HG03565 (cell line): ENCODE measurements around the gene ZNF710.

Experiments
- ATAC-seq: cut with Tn5 transposase; IDR thresholded peaks from one replicate; pipeline ENCODE4 v1.9.1; 2021; ENCODE audit warnings: mild to moderate bottlenecking, moderate library complexity; ENCODE audit not compliant: unreplicated experiment

Gene ZNF710

DNA sequence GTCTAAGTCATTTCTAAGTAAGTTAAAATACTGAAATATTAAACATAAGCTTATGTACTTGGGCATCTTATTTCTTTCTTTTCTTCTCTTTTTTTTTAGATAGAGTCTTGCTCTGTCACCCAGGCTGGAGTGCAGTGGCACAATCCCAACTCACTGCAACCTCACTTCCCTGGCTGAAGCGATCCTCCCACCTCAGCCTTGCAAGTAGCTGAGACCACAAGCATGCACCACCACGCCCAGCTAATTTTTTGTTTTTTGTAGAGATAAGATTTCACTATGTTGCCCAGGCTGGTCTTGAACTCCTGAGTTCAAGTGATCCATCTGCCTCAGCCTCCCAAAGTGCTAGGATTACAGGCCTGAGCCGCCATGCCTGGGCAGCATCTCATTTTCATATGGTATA is 16.0 kb upstream of the ZNF710 start:
- ATAC-seq = no peak

DNA sequence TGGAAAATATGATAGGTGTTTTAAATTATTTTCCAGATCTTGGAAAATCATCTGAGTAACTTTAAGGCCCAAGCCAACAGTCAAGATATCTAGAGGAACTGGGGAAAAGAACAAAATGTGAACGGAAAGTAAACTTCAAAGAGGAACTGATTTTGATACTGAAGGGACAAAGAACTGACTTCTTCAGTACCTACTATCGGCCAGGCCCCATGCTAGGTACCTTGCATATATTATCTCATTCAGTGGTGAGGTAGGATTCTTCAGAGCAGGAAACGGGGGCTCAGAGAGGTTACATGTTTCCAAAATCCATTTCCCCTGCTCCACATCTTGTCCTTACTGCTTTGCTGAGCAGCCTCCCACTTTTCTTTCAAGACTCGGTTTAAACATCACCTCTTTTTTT is 9.8 kb upstream of the ZNF710 start:
- ATAC-seq = no peak

DNA sequence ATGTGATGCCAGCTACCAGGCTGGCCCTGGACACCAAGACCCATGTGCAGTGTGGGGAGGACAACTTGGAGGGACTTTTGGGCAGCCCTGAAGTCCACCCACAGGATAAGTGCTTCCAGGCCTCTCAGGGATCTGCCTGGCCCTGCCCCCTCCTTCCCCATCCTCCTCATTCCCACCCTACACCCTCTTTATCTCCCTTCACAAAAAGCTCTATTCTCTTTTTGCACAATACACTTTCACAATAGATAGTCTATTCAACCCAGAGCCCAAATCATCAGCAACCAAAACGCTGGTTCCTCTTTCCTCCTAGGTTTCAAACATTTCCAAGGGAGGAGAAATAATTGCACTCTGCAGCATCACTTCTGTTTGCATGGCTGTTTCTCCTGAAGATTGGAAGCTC is 7.8 kb upstream of the ZNF710 start:
- ATAC-seq = no peak

DNA sequence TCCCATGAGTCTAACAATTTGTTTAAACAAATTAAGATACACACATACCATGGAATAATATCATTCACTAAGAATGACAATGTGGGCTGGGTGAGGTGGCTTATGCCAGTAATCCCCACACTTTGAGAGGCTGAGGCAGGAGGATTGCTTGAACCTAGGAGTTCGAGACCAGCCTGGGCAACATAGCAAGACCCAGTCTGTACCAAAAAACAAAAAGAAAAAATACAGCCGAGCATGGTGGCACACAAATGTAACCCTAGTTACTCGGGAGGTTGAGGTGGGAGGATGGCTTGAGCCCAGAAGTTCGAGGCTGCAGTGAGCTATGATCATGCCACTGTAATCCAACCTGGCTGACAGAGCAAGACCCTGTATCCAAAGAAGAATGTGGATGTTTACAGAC is 4.0 kb upstream of the ZNF710 start:
- no peak for ATAC-seq

DNA sequence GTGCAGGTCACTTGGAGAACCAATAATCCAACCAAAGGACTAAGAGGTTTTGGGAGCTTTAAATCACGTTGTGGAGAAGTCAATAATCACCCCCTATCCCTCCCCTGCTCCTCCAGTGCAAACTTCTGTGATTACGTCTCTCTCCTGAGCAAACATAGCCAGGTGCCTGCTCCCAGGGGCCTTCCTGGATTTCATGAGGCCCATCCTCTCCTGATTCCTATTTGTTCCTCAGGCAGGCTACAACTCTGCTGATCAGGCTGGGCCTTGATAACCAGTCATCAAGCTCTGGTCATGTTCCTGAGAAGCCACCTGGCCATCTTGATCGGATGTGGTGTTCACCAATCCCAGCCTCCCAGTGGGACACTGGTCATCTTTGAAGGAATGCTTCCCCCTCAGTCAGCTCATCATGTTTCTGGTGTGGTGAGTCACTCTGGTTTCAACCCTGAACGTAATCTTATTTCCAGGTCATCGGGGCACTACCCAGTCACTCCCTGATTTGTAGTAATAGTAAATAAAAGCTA is 2.9 kb upstream of the ZNF710 start:
- ATAC-seq = no peak

DNA sequence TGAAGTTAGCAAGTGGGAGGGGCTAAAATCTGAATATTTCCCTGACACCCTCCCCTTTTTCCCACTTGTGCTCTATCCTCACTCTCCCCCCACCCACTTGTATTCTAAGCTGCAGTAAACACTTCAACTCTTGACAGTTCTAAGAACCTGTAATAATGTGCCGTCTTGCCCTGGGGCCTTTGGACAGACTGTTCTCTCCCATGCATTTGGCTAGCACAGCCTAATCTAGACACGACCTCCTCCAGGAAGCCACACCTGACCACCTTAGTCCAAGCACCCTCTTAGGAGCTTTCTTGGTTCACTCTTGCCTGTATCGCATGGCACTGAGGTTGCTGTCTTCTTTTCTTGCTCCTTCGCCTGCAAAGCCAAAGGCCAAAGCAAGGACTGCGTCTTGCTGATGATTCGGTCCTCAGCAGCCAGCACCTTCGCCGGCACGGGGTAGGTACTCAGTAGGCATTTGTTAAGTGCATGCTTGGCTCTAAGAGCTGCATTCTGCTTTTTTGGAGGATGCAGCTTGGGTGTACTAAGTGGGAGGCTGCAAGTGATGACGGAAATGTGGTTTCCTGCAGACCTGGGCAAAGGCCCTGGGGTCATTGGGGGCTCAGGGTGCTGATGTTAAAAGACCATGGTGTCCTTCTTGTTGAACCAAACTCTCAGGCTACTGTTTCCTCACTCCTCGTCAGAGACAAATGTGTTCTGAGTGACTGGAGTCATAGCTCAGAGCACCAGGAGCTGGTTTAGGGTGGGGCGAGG is 2.0 kb upstream of the ZNF710 start:
- ATAC-seq = no peak

DNA sequence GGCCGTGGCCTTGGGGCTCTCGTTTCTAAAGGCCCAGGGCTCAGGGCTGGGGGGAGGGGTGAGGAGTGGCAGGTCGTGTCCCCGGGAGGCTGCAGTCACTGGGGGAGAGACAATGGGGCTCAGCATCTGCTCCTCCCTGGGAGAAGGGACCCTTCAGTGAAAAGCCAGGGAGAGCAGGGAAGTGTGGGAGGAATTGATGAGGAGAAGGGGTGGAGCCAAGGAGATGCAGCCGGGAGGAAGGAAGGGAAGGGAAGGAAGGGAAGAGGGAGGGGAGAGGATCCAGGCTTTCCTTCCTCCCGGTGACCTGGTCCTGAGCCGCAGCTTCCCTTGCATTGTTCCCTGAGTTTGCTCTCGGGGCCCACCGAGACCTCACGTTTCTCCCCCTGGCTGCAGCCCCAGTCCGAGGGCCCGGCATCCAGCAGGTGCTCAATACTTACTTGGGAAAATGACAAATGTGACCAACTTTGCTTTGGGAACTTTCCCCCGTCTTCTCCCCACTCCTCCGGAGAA is 1.4 kb upstream of the ZNF710 start:
- ATAC-seq = no peak

DNA sequence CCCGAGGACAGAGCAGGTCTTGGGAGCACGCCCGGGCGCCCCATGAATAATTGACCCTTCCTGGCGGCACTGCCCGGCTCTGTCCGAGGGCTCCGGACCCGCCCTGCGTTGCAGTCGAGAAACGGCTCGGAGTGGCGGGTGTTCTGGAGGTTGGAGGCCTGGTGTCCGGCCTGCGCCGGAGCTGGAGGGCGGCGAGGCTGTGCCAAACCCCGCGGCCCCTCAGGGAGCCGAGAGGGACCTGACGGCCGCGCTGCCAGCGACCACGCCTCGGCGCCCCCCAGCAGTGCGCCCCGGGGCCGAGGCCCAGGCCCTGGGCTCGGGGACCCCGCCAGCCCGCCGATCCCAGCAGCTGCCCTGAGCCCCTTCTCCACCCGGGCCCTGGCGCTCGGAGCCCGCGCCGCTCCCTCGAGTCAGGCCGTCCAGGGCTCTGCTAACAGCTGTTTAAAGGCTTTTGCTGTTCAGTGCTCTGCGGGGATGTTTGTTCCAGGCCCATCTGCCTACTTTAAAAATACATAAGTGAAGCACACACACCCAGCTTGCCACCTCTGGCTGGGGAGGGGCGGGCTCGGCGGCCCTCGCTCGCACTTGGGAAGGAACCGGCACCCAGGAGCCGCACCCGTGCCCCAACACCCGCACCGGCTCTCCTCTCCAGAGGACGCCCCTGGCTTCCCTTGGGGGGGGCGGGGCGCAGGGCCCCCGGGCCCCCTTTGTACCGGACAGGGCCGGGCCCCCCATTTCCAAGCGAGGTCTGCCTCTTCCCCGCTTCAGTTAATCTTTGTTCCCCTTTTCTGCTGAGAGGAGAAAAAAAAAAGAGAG is 730 bp upstream of the ZNF710 start:
- ATAC-seq = no peak

DNA sequence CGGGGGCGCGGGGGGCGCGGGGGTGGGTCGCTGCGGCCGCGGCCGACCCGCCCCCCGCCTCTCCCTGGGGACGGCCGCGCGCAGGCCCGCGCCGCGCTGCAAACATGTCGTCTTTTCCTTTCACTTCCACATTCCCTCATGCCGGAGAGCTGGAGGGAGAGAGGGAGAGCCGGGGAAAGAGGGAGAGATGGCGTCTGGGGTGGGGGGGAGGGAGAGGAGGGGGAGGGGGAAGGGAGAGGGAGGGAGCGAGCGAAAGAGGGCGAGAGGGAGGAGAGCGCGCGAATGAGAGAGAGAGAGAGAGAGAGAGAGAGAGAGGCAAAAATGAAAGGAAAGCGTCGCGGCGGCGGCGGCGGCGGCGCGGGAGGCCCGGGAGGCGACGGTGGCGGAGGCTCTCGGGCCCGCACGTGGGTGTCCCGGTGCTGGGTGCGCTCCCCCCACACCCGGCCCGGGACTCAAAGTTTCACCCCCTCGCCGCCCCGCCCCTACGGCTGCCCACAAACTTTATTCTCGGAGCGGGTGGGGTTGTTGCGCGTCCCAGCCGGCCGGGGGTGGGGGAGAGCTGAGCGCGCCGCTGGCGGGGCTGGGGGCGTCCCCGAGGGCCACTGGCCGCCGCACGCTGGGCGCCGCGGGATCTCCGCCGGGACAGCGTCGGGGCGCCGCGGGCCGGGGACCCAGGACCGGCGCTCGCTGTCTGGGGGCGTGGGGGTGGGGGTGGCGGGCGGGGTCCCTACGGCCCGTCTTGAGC is 731 bp downstream of the ZNF710 start:
- no peak for ATAC-seq

DNA sequence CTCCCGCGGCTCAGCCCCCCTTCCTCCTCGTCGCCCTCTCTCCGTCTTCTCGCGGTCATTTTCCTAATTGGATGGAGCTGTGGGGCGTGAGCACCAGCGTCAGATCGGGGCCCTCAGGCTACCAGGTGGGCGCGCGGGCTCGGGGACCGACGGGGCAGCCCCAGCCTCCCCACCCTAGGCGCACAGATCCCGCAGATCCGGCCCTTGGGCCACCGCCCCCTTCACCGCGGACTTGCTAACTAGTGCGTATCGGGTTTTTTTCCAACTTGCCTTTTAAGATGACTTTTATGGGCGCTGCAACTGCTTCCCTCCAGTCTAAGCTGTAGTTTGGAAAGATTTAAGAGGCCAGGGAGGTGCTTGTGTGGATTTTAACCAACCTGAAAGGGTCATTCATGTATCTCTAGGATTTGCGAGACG is 1.3 kb downstream of the ZNF710 start:
- no peak for ATAC-seq

DNA sequence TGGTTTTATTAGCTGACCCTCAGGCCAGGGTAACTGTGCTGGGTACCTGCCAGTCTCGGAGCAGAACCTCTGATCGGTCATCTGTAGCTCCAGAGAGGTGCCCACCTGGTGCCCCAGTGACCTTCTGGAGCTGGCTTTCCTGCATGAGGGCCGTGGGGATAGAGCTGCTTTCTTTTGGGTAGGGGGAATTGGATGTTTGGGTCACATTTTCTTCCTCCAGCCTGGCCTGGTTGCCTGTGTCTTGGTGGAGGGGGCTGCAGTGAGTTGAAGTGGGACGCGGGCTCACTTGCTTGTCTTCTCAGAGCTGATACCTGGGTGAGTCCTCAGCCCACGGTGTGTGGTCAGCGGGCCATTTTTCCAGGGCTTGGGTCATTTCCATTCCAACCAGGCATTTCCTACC is 2.6 kb downstream of the ZNF710 start:
- ATAC-seq = no peak

DNA sequence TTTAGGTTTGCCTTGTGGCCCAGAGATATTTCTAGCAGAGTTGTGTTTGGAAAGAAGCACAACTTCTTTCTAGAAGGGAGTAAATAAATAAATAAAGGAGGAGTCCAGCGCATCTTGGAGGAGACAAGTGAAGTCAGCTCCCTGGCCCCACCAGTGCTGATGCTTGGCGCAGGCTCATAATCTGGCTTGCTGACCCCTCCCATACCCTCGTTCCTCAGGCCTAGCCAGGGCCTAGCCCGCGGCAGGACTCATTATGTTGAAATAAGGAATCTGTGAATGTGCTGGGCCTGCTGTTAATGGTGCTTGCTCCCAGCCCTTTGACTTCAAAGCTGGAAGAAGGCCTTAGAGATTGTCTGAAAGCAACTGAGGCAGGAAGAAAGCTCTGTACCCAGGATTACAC is 3.1 kb downstream of the ZNF710 start:
- no peak for ATAC-seq

DNA sequence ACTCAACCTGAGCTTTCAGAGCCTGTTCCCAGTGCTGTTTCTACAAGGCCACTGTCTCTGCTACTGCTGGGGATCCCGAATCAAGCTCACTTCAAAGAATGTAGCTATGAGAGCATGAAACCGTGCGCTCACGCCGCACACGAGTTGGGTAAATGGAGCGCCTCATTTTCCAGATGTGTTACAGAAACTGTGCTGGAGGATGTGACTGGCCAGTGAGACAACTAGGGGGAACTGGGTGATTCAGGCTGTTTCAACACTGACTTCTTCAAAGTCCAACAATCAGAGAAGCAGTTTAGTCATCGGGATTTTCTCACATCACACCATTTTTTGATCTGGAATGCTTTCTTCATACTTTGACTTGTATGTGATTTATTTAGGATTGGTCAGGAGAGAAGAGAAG is 3.5 kb downstream of the ZNF710 start:
- no peak for ATAC-seq

DNA sequence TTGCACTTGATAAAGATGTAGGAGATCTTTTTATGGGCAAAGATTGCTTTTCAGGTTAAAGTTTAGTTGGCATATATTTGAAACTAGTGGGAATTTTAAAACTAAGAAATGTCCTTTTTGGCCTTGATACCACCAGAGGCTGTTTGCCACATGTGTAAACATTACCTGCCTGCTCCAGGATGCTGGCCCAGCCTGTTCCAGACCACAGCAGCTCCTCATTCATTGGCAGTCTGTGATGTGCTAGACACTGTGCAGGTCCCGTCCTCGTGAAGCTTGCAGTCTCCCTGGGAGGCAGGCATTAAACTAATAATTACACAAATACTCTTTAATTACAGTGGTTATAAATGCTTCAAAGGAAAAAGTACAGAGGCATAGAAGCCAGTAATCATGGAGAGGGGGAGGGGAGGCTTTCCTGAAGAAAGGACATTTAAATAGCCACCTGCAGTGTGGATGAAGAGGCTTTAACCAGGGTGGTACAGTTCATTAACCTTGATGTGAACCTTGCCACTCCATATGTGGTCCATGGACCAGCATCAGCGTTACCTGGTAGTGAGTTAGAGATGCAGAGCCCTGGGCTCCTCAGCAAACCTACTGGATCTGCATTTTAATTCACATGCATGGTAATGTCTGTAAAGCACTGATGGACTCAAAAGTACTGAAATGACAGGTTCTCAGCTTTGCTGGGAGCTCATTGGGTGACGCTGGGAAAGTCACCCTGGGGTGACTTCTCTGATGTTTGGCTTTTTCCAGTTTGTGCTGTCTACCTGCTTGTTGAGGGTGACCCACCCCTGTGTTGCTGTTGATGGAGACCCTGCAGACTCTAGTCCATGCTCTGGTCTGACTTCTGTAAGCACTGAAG is 5.3 kb downstream of the ZNF710 start:
- no peak for ATAC-seq

DNA sequence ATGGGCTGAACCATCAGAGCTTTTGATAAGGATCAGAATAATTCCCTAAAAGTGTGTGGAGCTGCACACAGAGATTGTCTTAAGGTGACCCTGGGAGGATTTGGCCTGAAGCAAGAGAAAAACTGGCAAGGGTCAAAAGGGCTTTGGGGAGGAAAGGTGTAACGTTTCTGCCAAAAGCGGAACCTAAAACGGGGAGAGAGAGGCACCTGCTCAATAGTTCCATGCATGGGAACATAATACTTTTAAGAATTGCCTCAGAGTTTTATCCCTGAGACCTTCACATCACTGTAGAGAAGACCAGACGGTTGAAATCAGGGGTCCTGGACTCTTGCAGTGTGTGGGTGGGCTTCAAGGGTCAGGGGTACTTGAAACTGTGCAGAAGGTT is 5.9 kb downstream of the ZNF710 start:
- no peak for ATAC-seq

DNA sequence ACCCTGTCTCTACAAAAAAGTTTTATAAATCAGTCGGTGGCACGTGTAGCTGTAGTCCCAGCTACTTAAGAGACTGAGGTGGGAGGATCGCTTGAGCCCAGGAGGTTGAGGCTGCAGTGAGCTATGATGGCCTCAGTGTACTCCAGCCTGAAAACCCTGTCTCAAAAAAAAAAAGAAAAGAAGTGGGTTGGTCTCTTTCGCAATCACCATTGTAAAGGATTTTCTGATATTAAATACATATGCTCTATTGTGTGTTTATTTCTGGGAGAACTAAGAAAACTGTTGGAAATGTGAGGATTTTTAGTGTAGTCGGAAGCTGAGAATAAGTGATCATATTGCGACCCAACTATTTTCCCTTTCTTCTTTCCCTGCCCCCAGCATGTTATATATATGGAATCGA is 7.5 kb downstream of the ZNF710 start:
- ATAC-seq = no peak

DNA sequence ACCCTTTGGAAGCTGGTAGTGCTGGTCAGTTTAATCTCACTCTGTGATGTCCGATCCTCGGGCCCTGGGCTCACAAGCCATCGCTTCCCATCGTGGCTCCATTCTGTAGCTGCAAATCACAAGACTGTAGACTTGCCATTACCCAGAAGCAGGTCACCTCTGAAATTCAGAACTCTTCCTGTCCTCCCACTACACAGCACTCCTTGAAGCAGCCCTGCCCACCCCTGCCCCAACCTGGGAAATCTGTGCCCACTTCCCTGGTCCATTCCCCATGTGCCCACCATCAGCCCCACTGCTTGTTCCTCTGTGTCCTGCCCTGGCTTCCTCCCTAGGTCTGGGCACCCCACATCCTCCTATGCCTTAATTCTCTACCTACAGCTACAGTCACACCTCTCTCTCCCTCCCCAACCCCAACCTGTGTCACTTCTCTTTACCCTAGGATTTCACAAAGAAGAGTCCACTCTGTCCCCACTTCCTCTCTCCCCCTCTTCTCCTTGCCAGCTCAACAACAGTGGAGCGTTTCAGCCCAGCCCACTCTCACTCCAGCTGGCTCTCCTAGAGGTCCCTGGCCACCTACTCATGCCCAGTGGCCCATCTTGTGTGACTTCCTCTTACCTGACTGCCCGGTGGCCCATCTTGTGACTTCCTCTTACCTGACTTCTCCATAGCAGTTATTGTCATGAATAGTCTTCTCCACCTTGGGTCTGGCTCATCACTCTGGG is 8.3 kb downstream of the ZNF710 start:
- ATAC-seq = no peak

DNA sequence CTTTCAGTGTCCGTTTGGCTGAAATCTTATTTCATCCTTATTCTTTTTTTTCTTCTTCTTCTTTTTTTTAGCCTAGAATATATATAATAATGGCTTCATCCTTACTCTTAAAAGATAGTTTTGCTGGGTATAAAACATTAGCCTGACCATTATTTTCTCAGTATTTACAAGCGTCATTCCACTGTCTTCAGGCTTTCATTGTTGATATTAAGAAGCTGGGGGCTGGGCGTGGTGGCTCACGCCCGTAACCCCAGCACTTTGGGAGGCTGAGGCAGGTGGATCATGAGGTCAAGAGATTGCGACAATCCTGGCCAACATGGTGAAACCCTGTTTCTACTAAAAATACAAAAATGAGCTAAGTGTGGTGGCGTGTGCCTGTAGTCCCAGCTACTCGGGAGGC is 10.6 kb downstream of the ZNF710 start:
- ATAC-seq = no peak

DNA sequence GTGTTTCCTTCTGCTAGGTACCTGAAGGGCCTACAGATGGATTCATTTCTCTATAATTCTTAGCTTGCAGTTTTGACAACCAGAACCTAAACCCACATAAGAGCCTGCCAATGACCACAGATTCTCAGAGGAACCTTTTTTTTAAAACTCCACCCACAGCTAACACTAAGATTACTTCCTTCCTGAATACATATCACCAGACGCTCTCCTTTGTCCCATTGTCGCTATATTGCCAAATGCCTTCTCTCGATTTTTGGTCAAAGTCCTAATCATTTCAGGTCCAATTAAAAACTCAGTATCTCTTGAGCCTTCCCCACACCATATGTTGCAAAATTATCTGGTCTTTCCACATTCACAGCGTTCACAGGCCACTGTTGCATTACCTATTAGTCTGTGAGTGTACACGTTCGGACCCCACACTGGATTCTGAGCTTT is 12.4 kb downstream of the ZNF710 start:
- ATAC-seq = no peak

DNA sequence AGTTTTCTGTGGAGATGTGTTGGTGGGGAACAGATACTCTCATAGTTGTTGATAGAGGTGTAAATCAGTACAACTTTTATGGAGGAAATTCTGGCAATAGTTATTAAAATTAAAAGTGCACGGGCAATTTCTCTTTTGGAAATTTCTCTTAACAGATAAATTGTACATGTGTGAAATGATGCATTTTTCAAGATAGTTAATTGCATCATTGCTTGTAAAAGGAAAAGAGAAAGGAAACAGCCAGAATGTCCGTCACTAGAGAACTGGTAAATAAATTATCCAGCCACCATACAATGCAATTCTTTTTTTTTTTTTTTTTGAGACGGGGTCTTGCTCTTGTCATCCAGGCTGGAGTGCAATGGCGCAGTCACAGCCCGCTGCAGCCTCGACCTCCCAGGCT is 14.2 kb downstream of the ZNF710 start:
- ATAC-seq = no peak
